ENCODE measurements around the gene TYW1B.
"Not testable (repeated sequence)": the region's sequence is repeated elsewhere in the genome, so short reads cannot be mapped to it uniquely, and the experiment has no call there.

DNA sequence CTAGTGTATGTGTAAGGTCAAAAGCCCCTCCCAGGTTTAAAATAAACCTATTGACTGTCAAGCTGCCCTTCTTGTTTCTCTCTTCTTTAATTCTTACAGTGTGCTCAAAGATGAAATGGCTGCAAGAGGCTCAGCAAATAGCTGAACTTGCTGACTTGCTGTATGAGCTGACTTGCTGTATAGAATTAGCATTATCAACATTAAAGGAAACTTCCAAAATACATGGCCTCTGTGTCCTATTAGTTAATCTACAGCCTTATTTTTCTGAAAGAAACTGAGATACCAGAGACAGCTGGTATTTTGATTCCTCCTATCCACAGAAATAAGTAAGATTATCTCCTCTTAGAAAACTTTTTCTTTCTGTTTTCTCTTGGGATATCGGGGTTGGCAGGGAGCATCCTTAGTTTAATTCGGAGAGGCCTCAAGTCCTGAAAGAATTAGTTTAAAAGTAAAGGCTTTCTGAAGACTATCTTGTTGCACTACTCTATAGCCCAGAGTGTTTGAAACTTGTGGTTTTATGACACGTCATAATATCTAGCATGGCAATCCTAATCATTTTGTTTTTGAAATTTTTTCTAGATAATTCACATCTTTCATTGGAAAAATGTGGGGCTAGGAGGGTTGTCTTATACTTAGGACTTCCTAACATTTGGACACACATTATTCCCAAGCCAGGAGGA is 119.5 kb downstream of the TYW1B start:
- not testable (repeated sequence) for TF ChIP-seq CTCF, POLR2A (IDR thresholded peaks at IDR 0.05)
